Myocyte (in vitro differentiated cells): ENCODE results near the gene ZXDC. TPM values are rescaled to one million over a fixed set of nuclear protein-coding genes. Genes with fewer than 3 reads are reported as not detected.
A peak's percentile ranks its signal among the peaks of the same experiment; 100 is the strongest.

Source experiments
- DNase-seq: peaks from one replicate; pipeline ENCODE4 v3.0.0-alpha.2; 2012; ENCODE audit warnings: low read depth
- total RNA-seq: library from RNA; depleted of rRNA; stranded (reverse); fragments of >200 nt; gene quantifications from 2 replicates; pipeline ENCODE4 v1.2.3, GENCODE V29; 2014

The ZXDC gene
- total RNA-seq, 1 donor from 2014 or later: 45.9 TPM

DNA sequence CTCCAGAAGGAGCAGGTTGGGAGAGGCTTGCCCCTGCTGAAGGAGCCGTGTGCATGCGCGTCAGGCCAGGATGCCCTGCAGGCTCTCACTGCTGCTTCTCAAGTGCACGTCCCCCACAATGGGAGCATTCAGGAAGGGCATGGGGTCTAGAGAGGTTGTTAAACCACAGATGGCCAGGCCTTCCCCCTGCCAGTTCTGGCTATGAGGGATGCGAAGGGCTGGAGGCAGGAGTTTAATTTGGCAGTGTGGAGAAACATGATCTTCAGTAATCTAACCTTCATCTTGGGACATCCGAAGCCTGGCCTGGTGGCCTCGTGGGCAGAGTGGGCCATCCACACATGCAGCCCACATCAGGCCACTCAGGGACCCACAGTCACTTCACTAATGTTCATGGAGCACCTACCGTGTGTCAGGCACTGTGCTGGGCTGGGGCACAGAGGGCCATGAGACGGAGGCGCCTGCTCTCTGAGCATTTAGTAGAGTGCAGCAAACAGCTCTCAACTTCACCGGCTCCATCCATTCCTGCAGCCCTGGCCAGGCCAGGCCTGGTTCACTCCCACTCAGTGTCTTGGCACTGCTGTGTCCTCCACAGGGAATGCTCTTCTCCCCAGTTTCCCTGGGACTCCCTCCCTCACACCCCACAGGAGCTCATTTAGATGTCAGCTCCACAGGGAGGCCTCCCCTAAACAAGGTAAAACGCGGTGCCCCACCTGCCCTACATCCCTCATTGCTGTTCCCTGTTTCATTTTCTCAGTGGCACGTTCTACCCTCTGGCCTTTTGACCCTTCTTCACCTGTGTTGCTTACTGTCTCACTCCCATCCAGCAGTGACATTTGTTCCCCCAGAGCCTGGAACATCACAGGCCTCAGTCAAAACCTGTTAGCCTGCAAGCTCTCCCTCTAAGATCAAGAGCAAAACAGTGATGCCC lies 77.0 kb downstream of the ZXDC start:
- DNase-seq: no peak

DNA sequence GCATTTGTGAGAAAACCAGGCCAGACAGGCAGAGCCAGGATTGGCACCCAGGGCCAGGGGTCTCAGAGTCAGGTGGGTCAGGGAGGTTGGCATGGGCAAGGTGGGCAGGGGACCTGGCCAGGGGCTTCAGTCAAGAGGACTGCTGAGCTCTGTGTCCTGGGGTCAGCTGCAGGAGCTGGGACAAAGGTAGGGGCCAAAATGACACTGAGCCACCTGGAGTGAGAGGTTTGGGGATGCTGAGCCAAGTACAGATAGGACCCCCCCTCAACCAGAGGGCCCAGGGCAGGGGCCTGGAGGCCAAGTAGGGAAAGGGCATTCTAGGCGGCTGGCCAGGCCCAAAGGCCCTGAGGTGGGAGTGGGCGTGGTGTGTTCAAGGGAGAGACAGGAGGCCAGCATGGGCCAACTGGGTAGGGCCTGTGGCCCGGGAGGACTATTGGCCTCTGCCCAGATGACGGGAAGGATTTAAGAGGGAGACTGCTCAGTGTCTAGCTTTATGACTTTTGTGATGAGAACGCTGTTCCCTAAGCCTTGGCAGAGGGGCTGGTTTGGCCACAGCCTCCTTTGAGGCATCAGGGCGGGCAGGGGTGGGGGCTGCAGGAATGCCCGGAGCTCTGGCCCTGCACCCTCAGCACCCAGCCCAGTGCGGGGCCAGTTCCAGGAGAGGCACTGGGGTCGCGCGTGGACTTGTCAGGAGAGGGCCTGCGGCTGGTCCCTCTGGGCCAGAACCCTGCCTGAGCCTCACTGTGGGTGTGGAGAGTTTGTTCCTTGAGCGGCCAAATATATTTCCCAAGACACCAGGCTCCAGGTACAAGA lies 77.9 kb downstream of the ZXDC start:
- DNase-seq: no peak

DNA sequence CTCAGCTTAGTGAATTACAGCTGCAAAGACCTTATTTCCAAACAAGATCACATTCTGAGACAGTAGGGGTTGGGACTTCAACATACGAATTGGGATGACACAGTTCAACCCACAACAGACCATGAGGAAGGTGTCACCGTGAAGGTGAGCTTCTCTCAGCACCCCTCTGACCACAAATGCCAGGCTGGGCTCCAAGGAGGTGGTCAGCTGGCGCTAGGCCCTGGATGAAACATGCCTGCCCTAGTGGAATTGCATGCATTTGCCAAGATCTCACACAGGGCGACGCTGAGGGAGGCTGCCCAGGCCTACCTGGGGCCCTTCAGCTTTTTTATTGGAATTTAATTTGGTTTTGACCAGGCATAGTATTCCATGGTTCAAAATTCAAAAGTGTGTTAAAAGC lies 79.2 kb downstream of the ZXDC start:
- DNase-seq: no peak

DNA sequence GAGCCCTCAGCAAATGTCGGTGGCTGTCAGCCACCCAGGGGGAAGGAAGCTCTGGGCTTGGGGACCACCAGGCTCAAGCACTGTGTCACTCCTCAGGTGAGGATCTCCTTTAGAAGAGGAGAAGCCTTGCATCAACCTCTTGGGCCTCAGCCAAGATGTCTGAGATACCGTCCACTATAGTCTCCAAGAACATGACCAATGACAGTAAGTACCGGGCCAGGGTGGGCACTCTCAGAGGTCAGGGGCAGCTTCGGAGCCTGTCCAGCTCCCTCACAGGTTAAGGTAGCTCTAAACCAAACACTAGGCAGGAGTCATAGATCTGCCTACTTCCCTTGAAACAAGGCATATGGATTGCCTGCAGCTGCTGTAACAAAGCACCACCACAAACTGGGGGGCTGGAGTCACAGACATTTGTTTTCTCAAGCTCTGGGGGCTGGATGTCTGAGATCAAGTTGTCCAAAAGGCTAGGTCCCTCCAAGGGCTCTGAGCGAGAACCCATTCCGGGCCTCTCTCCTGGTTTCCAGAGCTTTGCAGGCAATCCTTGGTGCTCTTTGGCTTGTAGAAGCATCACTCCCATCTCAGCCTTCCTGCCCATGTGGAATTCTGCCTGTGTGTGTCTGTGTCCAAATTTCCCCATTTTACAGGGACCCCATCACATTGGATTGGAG lies 79.7 kb downstream of the ZXDC start:
- DNase-seq: no peak

DNA sequence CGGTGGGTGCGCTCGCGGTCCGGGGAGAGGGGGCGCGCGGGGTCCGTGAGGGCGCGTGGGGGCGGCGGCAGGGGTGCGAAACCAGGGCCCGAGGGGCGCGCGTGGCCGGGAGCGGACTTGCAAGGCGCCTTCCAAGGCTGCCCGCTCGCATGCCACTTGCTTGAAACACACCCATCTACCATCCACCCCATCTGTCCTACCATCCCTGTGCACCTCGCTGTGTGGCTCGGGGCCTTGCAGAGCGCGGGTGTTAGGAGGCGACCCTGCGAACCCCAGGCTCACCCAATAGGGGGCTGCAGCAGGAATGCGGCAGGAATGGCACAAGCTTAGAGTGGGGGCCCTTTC lies 80.7 kb downstream of the ZXDC start:
- DNase-seq: no peak

DNA sequence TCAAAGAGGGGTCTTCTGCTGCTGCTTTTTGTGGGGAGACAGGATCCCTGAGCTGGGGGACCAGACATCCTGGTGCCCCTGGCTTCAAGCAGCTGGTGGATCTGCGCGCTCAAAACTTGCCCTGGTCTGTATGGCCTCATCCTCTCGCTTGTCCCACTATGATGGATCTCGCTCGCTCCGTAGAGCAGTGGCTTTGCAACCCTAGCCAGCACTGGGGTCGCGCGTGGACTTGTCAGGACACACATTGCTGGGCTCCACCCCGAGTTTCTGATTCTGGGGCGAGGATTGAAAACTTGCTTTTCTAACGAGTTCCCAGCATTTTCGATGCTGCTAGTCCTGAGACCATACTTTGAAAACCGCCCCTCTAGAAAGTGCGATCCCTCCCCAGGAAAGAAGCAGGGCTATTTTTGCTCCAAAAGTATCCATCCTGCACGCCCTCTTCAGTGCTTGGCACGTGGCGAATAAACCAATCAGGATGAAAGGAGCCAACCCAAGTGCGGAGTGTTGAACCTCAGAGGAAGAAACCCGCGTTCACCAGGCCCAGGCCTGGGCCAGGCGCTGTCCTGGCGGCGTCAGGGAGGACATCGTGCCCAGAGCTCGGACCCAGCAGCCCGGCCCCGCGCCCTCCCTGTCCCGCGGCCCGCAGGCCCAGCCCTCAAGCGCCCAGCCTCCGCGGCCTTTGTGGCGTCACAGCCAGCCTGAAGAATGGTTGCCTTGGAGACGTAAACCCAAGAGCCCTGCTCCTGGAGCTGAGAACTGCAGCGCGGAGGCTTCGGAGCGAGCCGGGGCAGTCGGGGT lies 81.3 kb downstream of the ZXDC start, which contains the start of gene CFAP100:
CFAP100 (plus strand) TSS at position 731 of the 798 bp plus-strand sequence. CDS start 1,092 bp downstream, outside the sequence.
- no peak for DNase-seq

DNA sequence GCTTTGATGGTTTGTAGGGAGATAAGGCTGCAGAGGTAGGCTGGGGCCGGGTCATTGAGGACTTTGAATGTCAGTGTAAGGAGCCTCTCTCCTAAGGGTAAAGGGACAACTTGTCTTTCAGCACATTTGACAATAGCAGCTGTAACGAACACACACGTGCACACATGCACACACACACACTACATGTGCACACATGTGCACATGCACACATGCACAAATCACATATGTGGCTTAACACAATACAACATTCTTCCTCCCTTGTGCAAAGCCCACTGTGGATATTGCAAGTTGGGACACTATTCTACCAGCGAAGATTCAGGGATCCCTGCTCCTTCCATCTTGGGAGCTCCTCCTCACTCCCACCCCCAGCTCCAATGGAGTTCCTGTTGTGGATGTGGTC lies 82.1 kb downstream of the ZXDC start:
- DNase-seq: no peak

DNA sequence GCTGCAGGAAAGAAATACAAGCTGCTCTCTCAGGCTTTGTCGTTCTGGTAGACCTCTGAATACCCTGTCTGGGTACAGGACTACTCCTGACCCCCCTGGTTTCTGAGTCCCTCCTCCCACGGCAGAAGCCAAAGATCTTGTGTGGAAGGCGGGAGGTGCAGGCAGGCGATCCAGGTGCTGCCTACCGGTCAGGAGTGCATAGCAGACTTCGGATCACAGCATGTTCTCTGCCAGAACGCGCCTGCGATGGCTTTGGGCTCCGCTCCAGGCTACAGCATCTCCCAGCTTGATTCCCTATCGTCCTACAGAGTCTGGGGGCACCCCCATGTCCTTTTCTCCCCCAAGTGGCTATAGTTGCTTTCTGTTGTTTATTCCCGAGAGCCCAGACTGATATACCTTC lies 83.4 kb downstream of the ZXDC start:
- DNase-seq: no peak

DNA sequence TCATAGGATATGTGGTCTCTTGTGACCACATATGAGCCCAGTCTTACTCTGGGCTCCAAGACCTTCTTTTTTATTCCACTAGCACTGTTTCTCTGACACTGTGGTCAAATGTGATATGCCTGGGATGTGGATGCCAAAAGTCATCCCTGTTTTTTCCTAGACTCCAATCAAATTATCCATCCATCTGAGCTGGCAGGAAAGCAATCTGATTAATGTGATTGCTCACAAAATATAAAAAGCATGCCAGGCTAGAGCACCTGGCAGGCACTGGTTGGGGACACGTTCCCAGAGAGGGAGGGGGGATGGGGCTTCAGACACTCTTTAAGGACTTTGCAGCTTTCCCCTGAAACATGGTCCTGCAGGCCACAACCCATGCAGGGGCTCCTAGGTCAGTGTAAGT lies 84.1 kb downstream of the ZXDC start:
- DNase-seq: no peak

DNA sequence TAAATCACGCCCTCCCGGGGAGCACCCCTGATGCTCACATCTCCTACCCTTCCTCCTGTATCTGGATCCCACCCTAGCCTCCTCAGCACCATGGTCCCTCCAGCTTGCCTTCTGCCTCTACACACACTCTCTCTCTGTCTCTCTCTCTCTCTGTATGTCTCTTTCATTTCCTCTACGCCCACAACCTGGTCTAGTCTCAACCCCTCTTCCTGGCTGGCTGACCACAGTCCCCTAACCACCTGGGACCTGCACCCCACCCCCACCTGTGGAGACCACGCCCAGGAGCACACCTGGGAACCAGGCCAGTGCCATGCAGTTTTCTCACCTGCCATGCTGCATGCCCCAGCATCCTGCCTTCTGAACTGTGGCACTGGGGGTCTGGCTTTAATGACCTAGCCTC lies 84.9 kb downstream of the ZXDC start:
- no peak for DNase-seq

DNA sequence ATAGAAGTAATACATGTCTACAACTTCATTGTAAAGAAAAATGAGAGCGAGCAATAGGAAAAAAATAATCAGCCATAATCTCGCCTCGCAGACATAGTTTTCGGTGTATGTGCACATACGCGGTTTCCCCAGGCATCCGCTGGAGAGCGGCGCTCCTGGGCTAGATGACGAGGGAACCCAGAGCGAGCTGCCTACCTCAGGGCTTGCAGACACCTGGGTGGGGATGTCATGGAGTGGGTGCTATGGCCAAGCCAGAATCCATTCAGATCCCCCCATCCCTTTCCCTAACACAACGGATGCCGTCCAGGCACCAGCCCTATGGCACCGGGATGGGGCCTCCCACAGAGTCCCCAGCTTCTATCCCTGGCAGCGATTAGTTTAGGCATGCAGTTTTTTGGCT lies 85.5 kb downstream of the ZXDC start:
- no peak for DNase-seq

DNA sequence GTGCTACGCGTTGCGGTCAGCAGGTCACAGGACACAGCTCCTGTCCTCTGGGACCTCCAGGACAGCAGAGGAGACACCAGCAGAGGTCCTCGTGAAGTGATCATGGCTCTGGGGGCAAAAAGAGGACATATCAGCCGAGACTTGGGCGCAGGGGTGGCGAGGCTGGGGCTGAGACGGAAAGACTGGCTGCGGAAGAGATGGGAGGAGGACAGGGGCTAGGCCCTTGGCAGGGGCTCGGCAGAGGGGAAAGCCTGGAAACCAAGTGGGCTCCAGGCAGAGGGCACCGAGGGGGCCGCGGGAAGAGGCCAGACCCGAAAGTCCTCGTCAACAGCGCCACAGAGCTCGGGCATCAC lies 85.9 kb downstream of the ZXDC start:
- no peak for DNase-seq

DNA sequence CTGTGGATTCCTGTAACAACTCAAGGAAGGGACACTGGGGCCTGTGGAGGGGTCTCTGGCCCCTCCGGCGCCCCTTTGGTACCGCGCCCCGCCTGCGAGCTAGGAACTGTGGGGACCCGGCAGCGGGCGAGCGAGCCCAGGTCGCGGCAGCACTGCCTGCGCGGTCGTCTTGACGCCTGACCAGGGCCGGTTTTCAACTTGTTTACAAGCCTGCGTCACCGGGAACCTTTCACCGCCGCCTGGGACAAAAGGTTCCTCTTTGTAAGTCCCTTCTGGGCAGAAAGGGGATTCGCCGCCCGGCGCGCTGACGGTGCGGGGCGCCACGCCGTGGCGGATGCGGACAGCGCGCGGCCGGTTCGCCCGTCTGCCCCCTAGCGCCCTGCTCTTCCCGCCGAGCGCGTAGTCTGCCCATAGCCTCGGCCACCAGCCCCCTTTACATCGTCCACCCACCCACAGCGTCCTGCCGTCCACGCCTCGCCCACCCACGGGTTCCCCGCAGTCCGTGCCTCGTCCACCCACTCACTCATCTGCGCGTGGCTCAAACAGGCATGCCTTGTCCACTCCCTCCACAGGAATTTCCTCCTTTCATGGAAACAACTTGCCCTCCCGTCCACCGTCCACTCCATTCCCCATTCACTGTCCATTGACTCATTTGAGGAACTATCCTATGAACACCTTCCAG lies 86.4 kb downstream of the ZXDC start:
- peak; percentile 70 for DNase-seq

Other genes with a start within 250 kb of the ZXDC start
- gene KLF15, start 118.5 kb downstream of the ZXDC start, total RNA-seq: 1.2 and 1.5 TPM in 2 replicates
- not detected in 2 replicates for gene CFAP100, start 81.0 kb downstream of the ZXDC start, total RNA-seq
- gene UROC1, start 41.9 kb upstream of the ZXDC start, total RNA-seq: not detected in 2 replicates
- 0.21 TPM in 1 of 2 replicates, not detected in the other for gene CHST13, start 48.3 kb upstream of the ZXDC start, total RNA-seq
- gene C3orf22, start 83.0 kb upstream of the ZXDC start, total RNA-seq: not detected in 2 replicates
- 9.8 and 12.9 TPM in 2 replicates for gene TXNRD3, start 179.2 kb upstream of the ZXDC start, total RNA-seq
- 11.8 and 21.9 TPM in 2 replicates for gene CHCHD6, start 228.3 kb upstream of the ZXDC start, total RNA-seq